WERI-Rb-1 (cell line): Measurements from ENCODE around the gene PLXDC2.

Source experiments
- DNase-seq: peaks from one replicate; pipeline ENCODE4 v3.0.0-alpha.2; 2020
- H3K27ac ChIP-seq: fragments of 250-450 bp; sonication (Bioruptor Pico); 2 replicates; pipeline ENCODE4 v1.5.1; 2020; ENCODE audit warnings: mild to moderate bottlenecking, moderate library complexity
- H3K27me3 ChIP-seq: fragments of 250-450 bp; sonication (Bioruptor Pico); 2 replicates; pipeline ENCODE4 v1.5.1; 2021; ENCODE audit warnings: mild to moderate bottlenecking, low read depth, moderate library complexity; ENCODE audit not compliant: insufficient read depth, severe bottlenecking
- H3K36me3 ChIP-seq: fragments of 250-450 bp; sonication (Bioruptor Pico); 2 replicates; pipeline ENCODE4 v1.5.1; 2020; ENCODE audit warnings: mild to moderate bottlenecking, moderate library complexity
- H3K4me3 ChIP-seq: 2 replicates; pipeline ENCODE4 v1.5.1; 2011; ENCODE audit warnings: low read depth, mild to moderate bottlenecking, control low read depth, low read length
- H3K9me3 ChIP-seq: fragments of 250-450 bp; sonication (Bioruptor Pico); 2 replicates; pipeline ENCODE4 v1.5.1; 2021; ENCODE audit warnings: mild to moderate bottlenecking, moderate library complexity; ENCODE audit not compliant: severe bottlenecking
- TF ChIP-seq, protein P1 (sequence below): IDR thresholded peaks from 2 replicates; pipeline ENCODE4 v1.5.1; 2011; ENCODE audit warnings: low read depth, mild to moderate bottlenecking, control low read depth, inconsistent platforms, low read length

PLXDC2 gene

GRCh38 chr10:20105236-20105635 is 289.0 kb downstream of the PLXDC2 start:
- Histone ChIP-seq H3K9me3 (no peaks in the 10 kb centered on the region), H3K4me3 (no peak overlapping the region), H3K36me3 (no peaks in the 10 kb centered on the region), H3K27ac (no peak overlapping the region), H3K27me3 (no peaks in the 10 kb centered on the region)
- no peak for DNase-seq
- TF ChIP-seq, protein P1, sequence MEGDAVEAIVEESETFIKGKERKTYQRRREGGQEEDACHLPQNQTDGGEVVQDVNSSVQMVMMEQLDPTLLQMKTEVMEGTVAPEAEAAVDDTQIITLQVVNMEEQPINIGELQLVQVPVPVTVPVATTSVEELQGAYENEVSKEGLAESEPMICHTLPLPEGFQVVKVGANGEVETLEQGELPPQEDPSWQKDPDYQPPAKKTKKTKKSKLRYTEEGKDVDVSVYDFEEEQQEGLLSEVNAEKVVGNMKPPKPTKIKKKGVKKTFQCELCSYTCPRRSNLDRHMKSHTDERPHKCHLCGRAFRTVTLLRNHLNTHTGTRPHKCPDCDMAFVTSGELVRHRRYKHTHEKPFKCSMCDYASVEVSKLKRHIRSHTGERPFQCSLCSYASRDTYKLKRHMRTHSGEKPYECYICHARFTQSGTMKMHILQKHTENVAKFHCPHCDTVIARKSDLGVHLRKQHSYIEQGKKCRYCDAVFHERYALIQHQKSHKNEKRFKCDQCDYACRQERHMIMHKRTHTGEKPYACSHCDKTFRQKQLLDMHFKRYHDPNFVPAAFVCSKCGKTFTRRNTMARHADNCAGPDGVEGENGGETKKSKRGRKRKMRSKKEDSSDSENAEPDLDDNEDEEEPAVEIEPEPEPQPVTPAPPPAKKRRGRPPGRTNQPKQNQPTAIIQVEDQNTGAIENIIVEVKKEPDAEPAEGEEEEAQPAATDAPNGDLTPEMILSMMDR = no peak

DNA sequence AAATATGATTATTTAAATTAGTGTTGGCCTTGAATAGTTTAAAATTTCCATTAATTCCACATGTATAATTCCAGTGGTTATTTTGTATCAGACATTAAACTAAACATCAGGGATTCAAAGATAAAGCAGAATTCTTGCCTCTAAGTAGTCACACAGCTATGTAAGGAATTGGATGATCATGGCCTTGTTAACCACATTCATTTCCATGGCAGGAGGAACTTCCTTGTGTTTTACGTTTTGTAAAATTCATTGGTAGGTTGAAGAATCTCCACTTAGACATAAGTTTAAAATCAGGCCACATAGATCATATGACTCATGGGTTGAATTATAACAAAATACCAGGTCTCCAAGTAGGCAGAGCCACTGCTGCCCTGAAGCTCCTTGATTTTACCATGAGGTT is 289.7 kb downstream of the PLXDC2 start:
- no peak for DNase-seq
- Histone ChIP-seq H3K4me3 (no peak overlapping the region), H3K9me3 (no peaks in the 10 kb centered on the region), H3K27me3 (no peaks in the 10 kb centered on the region), H3K27ac (no peak overlapping the region), H3K36me3 (no peaks in the 10 kb centered on the region)
- TF ChIP-seq, protein P1 = no peak

DNA sequence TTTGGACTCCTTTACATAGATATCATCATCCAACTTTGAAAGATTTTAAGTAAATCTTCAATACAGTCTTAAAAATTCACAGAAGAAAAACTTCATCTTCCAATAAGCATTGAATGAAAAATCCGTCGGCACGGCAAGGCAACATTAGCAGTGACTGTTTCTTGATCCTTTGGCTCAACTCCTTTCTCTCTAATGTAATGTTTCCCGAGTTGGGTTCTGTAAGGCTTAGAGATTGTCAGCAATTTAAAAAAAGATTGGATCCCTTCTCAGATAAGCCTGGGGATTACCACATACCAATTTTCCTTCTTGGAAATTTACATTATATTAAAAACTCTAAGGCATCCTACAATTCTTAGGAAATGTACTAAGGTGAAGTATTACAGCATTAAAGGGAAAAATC is 291.8 kb downstream of the PLXDC2 start:
- H3K4me3 ChIP-seq = no peak overlapping the region
- TF ChIP-seq, protein P1 = no peak
- no peaks in the 10 kb centered on the region for H3K27me3 ChIP-seq
- DNase-seq = no peak
- no peaks in the 10 kb centered on the region for H3K36me3 ChIP-seq
- no peaks in the 10 kb centered on the region for H3K9me3 ChIP-seq
- no peak overlapping the region for H3K27ac ChIP-seq

DNA sequence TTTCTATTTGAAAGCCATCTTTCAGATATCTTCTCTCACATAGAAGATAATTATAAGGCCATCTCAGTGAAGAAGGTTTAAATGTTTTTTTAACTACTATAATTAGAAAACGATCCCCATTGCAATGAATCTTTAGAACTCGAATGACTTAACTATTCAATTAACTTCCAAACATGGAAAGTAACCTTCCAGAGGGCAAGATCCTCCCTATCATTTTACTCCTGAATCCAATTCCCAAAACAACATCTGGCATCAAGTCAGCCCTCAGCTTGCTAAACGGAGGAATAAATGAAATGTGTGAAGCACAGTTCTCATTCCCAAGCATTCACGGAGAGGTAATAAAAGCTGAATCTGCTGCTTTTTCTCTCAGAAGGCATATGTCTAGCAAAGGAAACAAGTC is 293.4 kb downstream of the PLXDC2 start:
- Histone ChIP-seq H3K4me3 (no peak overlapping the region), H3K27me3 (no peaks in the 10 kb centered on the region), H3K36me3 (no peaks in the 10 kb centered on the region), H3K9me3 (no peaks in the 10 kb centered on the region), H3K27ac (no peak overlapping the region)
- TF ChIP-seq, protein P1 = no peak
- no peak for DNase-seq

DNA sequence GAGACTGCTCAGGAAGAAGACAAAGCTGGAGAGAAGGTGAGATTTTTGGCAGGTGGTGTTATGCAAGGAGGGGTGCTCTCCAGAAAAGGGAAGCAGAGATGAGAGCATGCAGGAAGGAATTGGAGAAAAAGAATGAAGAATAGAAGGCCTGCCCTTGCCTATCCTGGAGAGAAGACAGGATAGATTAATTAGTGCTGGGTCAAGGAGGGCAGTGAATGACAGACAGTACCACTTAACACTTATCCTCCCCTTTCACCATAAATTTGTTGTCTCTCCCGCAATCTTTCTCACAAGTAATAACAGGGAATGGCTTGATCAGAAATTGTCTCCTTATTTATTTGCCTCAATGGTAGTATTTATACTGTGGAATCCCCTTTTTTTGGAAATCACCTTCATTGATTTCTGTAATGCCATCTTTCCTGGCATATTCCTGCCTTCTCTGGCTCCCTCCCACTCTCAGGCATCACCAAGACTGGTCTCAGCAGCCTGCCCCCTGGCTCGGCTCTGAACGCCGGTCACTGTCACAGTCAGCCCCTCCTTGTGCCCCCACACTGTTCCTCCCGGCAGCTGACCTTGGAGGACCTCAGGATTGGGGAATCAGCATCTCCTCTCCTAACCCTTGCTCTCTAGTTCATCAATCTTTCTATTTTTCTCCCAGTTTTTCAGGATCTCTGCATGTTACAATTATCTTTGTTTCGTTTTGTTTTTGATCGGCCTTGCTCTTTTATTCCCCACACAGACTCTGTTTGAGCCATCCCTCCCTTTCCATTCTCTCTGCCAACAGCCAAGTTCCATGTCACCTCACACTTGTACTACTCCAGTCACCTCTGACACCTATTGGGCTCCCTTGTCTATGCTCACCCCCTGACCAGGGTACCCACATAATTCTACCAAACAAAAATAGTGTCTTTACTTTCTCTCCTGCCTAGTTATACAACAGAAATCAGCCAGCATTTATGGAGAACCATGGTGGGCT is 294.2 kb downstream of the PLXDC2 start:
- no peaks in the 10 kb centered on the region for H3K27me3 ChIP-seq

More for the DNA sequence above, 294.2 kb downstream of the PLXDC2 start:
- TF ChIP-seq, protein P1 = no peak
- Histone ChIP-seq H3K4me3 (no peak overlapping the region), H3K9me3 (no peaks in the 10 kb centered on the region), H3K36me3 (no peaks in the 10 kb centered on the region), H3K27ac (no peak overlapping the region)
- no peak for DNase-seq
